Measurements from ENCODE around the gene CEP164. TPM values are rescaled to one million over a fixed set of nuclear protein-coding genes. Genes with fewer than 3 reads are reported as not detected.

CEP164 gene
- total and polyA plus RNA-seq, 10 of the 15 experiments (the other 5 are each of a cell fraction or from before 2014, with no cell fraction given): 4.2 to 31.2 (median 20.2) TPM

- TF ChIP-seq ASH2L (IDR thresholded peaks at IDR 0.05; ENCODE audit: borderline replicate concordance, low read depth) (no peak), EED (IDR thresholded peaks at IDR 0.05; ENCODE audit: low read depth) (no peak)
Observed at GRCh38 chr11:117292616-117293015, 35.0 kb upstream of the CEP164 start (continued).

- Histone ChIP-seq H3K27ac (ENCODE audit: control insufficient read depth, insufficient read depth) (no peak overlapping the region), H3K9ac (ENCODE audit: control insufficient read depth, insufficient read depth, low read length) (no peak overlapping the region), H2AFZ (ENCODE audit: control insufficient read depth, low read depth, low read length) (no peak overlapping the region), H3K4me2 (ENCODE audit: control insufficient read depth, insufficient read depth) (no peak overlapping the region), H3K79me2 (ENCODE audit: control insufficient read depth, insufficient read depth, low read length) (no peaks in the 10 kb centered on the region), H3K36me3 (ENCODE audit: control insufficient read depth in 2 of 2, insufficient read depth in 2 of 2, low read length in 1 of 2) (no peaks in the 10 kb centered on the region), H3K4me3 (no peak overlapping the region), H3K4me1 (ENCODE audit: control insufficient read depth, insufficient read depth, low read length) (no peaks in the 10 kb centered on the region), H4K20me1 (ENCODE audit: control insufficient read depth, insufficient read depth) (no peaks in the 10 kb centered on the region), H3K27me3 (replicated peaks in 1 of 2; ENCODE audit: control insufficient read depth in 2 of 2, insufficient read depth in 2 of 2, low read length in 1 of 2) (no peaks in the 10 kb centered on the region), H3K9me3 (replicated peaks; ENCODE audit: control insufficient read depth, insufficient read depth, low read length) (no peaks in the 10 kb centered on the region)
- POLR2A ChIA-PET: no interaction called here
- FAIRE-seq: no peak
- no peak for ATAC-seq
- in situ Hi-C loops (cut with MboI): no loop called here
- RAD21 ChIA-PET (ENCODE audit: unreplicated experiment): interaction anchor here (1.0 kb wide), 1 partner anchor 83 kb away, joined by 4 read pairs; no protein-coding TSS in a partner anchor
- DNase-seq (ENCODE audit: low read depth, low spot score): no peak
- SMC1A ChIA-PET (ENCODE audit: uncharacterized antibody, unreplicated experiment): no interaction called here
- CTCF ChIA-PET: interaction anchor here (1.2 kb wide), 1 partner anchor 13 kb away, joined by 3 read pairs; no protein-coding TSS in a partner anchor
- intact Hi-C loops (cut with micrococcal nuclease; ENCODE audit: unreplicated experiment): no loop called here
- no TSS peak for BruUV-seq (replicated peaks)
- 84% methylated on average over 9 of the region's 9 CpGs for WGBS (ENCODE audit: insufficient coverage, insufficient replicate concordance, low lambda C conversion rate, missing lambda C conversion rate)
- TF ChIP-seq TARDBP (IDR thresholded peaks at IDR 0.05; ENCODE audit: borderline replicate concordance) (no peak), ATF2 (IDR thresholded peaks at IDR 0.05; ENCODE audit: low read length) (no peak), KLF5 (IDR thresholded peaks at IDR 0.05; ENCODE audit: partially characterized antibody) (no peak), BCLAF1 (IDR thresholded peaks at IDR 0.05) (no peak), PAX8 (IDR thresholded peaks at IDR 0.05) (no peak), BHLHE40 (IDR thresholded peaks at IDR 0.05; ENCODE audit: borderline replicate concordance in 1 of 2, low read depth in 2 of 2, low read length in 1 of 2) (no peak), ZBTB33 (IDR thresholded peaks at IDR 0.05) (no peak), POLR2A (IDR thresholded peaks at IDR 0.05; ENCODE audit: low read depth, low read length) (no peak), ZNF24 (IDR thresholded peaks at IDR 0.05) (no peak), NR2F1 (conservative IDR thresholded peaks at IDR 0.05) (no peak), YBX1 (IDR thresholded peaks at IDR 0.05) (no peak), LARP7 (IDR thresholded peaks at IDR 0.05) (no peak), SUZ12 (IDR thresholded peaks at IDR 0.05; ENCODE audit: unreplicated experiment) (no peak), CEBPB (IDR thresholded peaks at IDR 0.05; ENCODE audit: borderline replicate concordance in 1 of 2, low read depth in 2 of 2, low read length in 2 of 2) (no peak), RB1 (IDR thresholded peaks at IDR 0.05; ENCODE audit: borderline replicate concordance) (no peak), TBL1XR1 (IDR thresholded peaks at IDR 0.05; ENCODE audit: low read depth, low read length) (no peak), BRCA1 (IDR thresholded peaks at IDR 0.05; ENCODE audit: low read depth, low read length) (no peak)
Observed at GRCh38 chr11:117295438-117296137, 32.1 kb upstream of the CEP164 start.

All from GM12878 (cell line).